H1 (cell line): Measurements from ENCODE around the gene QSOX2. TPM values are rescaled to one million over a fixed set of nuclear protein-coding genes. Genes with fewer than 3 reads are reported as not detected.

Experiments used
- CHD7 ChIP-seq: fragments of 300-600 bp; sonication (generic); IDR thresholded peaks from 2 replicates; pipeline ENCODE4 v1.7.1; 2012; ENCODE audit warnings: low read length, moderate library complexity, mild to moderate bottlenecking, inconsistent platforms; ENCODE audit not compliant: insufficient replicate concordance
- KDM1A ChIP-seq: fragments of 200-600, 300-600 bp; sonication (generic); IDR thresholded peaks from 2 replicates; pipeline ENCODE4 v1.7.1; 2016; ENCODE audit warnings: mild to moderate bottlenecking, low read length, borderline replicate concordance
- polyA plus RNA-seq, 7 experiments: library from polyadenylated mRNA; depleted of rRNA in 3 of 7; stranded (reverse) in 5 of 7; unstranded in 2 of 7; fragments of >200 nt in 5 of 7; fragments of 200-250 nt in 2 of 7; gene quantifications; 1 replicate in 5 of 7; 2 replicates in 1 of 7; 4 replicates in 1 of 7; pipeline versions ENCODE4 v1.2.1 to v1.2.3, GENCODE V29; 2011 to 2013; ENCODE audit warnings: missing spikeins in 2 of 7, mixed read lengths in 2 of 7
- total RNA-seq: library from RNA; stranded (reverse); fragmentation: NEBNext Ultra II Directional; extraction: Animal tissue kit (Norgen Biotek cat#: 25700); gene quantifications from 2 replicates; pipeline ENCODE4 v1.2.1, GENCODE V29; 2021

Gene QSOX2
- total and polyA plus RNA-seq, 2 of the 8 experiments (the other 6 are each of a cell fraction or from before 2014, with no cell fraction given): 18.0 to 28.6 TPM

- TF ChIP-seq CHD7 (no peak), KDM1A (peak; percentile 70; the same call in 1 of the 2 replicates)
Observed at GRCh38 chr9:136189394-136190236, 56.0 kb downstream of the QSOX2 start (continued).
